ENCODE measurements around the gene PHF1. TPM values are rescaled to one million over a fixed set of nuclear protein-coding genes. Genes with fewer than 3 reads are reported as not detected.

PHF1 gene
- total and polyA plus RNA-seq, 2 of the 13 experiments (the other 11 are each of a cell fraction or from before 2014, with no cell fraction given) = 25.4 to 61.9 TPM

DNA sequence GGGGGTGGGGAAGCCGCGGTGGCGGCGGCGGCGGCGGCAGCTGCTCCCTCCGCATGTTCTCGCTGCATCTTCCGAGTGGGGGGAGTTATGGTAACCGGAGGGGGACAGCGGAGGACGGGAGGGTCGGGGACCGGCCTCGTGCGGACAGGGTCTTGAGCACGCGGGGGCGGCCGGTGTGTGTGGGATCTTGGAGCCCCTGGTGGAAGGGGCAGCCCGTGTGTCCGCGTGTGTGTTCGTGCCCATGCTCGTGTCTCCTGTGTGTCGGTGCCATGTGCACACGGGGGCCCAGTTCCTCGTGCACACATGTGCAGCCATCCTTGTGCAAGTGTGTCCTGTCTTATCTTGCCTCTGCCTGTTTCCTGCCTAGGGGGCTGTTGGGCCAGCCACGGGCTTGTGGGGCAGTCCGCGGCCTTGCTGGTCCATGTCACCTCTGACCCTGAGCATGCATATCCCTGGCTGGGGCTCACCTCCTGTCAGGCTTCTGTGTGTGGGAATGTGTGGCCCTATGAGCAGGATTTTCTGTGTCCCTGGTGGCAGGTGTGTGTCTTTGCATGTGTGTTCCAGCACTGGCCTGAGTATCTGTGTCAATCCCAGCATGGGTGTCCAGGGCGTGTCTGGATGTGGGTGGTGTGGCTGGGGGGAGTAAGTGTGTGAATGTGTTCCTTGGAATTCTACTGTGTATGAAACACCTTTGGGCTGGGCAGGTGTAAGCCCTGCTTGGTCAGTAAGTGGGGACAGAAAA lies 17.6 kb downstream of the PHF1 start (continued):
- TF ChIP-seq, protein P1, sequence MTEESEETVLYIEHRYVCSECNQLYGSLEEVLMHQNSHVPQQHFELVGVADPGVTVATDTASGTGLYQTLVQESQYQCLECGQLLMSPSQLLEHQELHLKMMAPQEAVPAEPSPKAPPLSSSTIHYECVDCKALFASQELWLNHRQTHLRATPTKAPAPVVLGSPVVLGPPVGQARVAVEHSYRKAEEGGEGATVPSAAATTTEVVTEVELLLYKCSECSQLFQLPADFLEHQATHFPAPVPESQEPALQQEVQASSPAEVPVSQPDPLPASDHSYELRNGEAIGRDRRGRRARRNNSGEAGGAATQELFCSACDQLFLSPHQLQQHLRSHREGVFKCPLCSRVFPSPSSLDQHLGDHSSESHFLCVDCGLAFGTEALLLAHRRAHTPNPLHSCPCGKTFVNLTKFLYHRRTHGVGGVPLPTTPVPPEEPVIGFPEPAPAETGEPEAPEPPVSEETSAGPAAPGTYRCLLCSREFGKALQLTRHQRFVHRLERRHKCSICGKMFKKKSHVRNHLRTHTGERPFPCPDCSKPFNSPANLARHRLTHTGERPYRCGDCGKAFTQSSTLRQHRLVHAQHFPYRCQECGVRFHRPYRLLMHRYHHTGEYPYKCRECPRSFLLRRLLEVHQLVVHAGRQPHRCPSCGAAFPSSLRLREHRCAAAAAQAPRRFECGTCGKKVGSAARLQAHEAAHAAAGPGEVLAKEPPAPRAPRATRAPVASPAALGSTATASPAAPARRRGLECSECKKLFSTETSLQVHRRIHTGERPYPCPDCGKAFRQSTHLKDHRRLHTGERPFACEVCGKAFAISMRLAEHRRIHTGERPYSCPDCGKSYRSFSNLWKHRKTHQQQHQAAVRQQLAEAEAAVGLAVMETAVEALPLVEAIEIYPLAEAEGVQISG (CRISPR knock-in tag; IDR thresholded peaks at IDR 0.05) = peak; percentile 24; the same call in 1 of the 2 replicates
- TF ChIP-seq PCBP1 (IDR thresholded peaks at IDR 0.05; ENCODE audit: borderline replicate concordance, low read depth, low read length) (0 out of 2 replicates have a peak, but pooled peaks have one; percentile 25), ZZZ3 (CRISPR knock-in tag; IDR thresholded peaks at IDR 0.05; ENCODE audit: borderline replicate concordance) (0 out of 2 replicates have a peak, but pooled peaks have one; percentile 26), AHR (CRISPR knock-in tag; IDR thresholded peaks at IDR 0.05) (0 out of 2 replicates have a peak, but pooled peaks have one; percentile 72), ASH2L (IDR thresholded peaks at IDR 0.05; ENCODE audit: insufficient read length, low read depth, low read length) (no peak), ZNF772 (CRISPR knock-in tag; IDR thresholded peaks at IDR 0.05) (0 out of 2 replicates have a peak, but pooled peaks have one; percentile 19), NFIC (IDR thresholded peaks at IDR 0.05; ENCODE audit: low read length) (no peak), ZNF773 (CRISPR knock-in tag; IDR thresholded peaks at IDR 0.05; ENCODE audit: borderline replicate concordance) (peak; percentile 27; the same call in 1 of the 2 replicates), SNAI1 (CRISPR knock-in tag; IDR thresholded peaks at IDR 0.05; ENCODE audit: borderline replicate concordance) (0 out of 2 replicates have a peak, but pooled peaks have one; percentile 32), ELF3 (CRISPR knock-in tag; IDR thresholded peaks at IDR 0.05) (peak; percentile 16; the same call in 1 of the 2 replicates), MXI1 (IDR thresholded peaks at IDR 0.05; ENCODE audit: borderline replicate concordance, low read depth, low read length) (0 out of 3 replicates have a peak, but pooled peaks have one; percentile 38), NFYB (CRISPR knock-in tag; IDR thresholded peaks at IDR 0.05) (peak; percentile 20; the same call in 1 of the 2 replicates), ZNF546 (CRISPR knock-in tag; conservative IDR thresholded peaks at IDR 0.05) (peak; percentile 67), FOXO1 (CRISPR knock-in tag; IDR thresholded peaks at IDR 0.05) (peak; percentile 22; the same call in 1 of the 2 replicates), ZNF747 (CRISPR knock-in tag; IDR thresholded peaks at IDR 0.05; ENCODE audit: borderline replicate concordance) (peak; percentile 27; the same call in 1 of the 2 replicates), ZNF20 (CRISPR knock-in tag; IDR thresholded peaks at IDR 0.05) (no peak), LCORL (IDR thresholded peaks at IDR 0.05) (no peak), LCORL (CRISPR knock-in tag; IDR thresholded peaks at IDR 0.05) (peak; percentile 55), HOXA3 (CRISPR knock-in tag; IDR thresholded peaks at IDR 0.05) (peak; percentile 66; the same call in 1 of the 2 replicates), ZNF558 (CRISPR knock-in tag; IDR thresholded peaks at IDR 0.05; ENCODE audit: borderline replicate concordance) (peak; percentile 54; the same call in 1 of the 2 replicates)
- TF ChIP-seq, protein P2, sequence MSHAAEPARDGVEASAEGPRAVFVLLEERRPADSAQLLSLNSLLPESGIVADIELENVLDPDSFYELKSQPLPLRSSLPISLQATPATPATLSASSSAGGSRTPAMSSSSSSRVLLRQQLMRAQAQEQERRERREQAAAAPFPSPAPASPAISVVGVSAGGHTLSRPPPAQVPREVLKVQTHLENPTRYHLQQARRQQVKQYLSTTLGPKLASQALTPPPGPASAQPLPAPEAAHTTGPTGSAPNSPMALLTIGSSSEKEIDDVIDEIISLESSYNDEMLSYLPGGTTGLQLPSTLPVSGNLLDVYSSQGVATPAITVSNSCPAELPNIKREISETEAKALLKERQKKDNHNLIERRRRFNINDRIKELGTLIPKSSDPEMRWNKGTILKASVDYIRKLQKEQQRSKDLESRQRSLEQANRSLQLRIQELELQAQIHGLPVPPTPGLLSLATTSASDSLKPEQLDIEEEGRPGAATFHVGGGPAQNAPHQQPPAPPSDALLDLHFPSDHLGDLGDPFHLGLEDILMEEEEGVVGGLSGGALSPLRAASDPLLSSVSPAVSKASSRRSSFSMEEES (CRISPR knock-in tag; IDR thresholded peaks at IDR 0.05) = peak; percentile 51; the same call in 1 of the 2 replicates
